AG10803 (cell line): ENCODE measurements around the gene LRP1B.

Experiments
- DNase-seq: peaks from one replicate; pipeline ENCODE4 v3.0.0; 2010; ENCODE audit warnings: low read depth
- H3K4me3 ChIP-seq: 2 replicates; pipeline ENCODE4 v1.5.1; 2011; ENCODE audit warnings: mild to moderate bottlenecking, low read length, control low read depth
- TF ChIP-seq, protein P1 (sequence below): conservative IDR thresholded peaks from 2 replicates; pipeline ENCODE4 v1.5.1; 2011; ENCODE audit warnings: mild to moderate bottlenecking, low read length, control low read depth, inconsistent platforms

The LRP1B gene

DNA sequence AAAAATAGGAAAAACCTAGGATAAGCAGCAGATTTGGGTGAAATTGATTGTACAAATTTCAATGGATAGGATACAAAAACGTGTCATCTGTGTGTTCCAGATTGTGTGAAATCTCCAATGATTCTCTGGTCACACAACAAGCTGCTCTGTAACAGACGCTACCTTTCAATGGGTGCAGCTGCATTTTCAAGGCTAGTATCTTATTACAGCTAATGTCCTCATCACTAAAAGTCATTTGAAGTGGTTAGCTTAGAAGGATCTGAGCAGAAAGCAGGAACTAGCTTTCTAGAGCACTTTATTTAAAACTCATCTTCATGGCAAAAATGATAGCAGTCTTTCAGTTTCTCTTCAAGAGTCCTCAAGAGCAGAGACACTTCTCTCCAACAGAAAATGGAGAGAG, 364.6 kb downstream of the LRP1B start:
- TF ChIP-seq, protein P1, sequence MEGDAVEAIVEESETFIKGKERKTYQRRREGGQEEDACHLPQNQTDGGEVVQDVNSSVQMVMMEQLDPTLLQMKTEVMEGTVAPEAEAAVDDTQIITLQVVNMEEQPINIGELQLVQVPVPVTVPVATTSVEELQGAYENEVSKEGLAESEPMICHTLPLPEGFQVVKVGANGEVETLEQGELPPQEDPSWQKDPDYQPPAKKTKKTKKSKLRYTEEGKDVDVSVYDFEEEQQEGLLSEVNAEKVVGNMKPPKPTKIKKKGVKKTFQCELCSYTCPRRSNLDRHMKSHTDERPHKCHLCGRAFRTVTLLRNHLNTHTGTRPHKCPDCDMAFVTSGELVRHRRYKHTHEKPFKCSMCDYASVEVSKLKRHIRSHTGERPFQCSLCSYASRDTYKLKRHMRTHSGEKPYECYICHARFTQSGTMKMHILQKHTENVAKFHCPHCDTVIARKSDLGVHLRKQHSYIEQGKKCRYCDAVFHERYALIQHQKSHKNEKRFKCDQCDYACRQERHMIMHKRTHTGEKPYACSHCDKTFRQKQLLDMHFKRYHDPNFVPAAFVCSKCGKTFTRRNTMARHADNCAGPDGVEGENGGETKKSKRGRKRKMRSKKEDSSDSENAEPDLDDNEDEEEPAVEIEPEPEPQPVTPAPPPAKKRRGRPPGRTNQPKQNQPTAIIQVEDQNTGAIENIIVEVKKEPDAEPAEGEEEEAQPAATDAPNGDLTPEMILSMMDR = no peak
- H3K4me3 ChIP-seq = no peak overlapping the region
- no peak for DNase-seq

DNA sequence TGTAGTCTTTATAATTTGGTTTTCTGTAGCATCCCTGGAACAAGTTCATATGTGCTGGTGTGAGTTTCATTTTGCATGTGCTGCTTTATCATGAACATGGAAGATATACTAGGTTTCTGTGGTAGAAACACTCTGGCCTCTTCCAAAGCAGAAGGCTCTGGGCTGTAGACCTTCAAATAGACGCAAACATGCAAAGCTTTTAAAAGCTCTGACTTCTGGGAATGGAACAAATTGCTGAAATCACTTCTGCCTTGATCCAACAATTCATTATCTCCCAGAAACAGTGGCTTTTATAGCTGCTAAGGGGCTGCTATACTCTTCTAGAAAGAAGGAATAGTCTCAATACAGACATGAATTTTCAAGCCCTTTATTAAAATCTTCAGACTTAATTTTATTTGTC, 382.2 kb downstream of the LRP1B start:
- DNase-seq = no peak
- TF ChIP-seq, protein P1 = no peak
- no peak overlapping the region for H3K4me3 ChIP-seq

DNA sequence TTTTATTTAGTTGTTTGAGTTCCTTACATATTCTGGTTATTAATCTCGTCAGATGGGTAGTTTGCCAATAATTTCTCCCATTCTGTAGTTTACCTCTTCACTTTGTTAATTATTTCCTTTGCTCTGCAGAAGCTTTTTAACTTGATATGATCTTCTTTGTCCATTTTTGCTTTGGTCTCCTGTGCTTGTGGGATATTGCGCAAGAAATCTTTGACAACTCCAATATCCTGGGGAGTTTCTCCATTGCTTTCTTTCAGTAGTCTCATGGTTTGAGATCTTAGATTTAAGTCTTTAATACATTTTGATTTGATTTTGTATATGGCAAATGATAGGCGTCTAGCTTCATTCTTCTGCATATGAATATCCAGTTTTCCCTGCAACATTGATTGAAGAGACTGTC, 389.2 kb downstream of the LRP1B start:
- no peak for DNase-seq
- H3K4me3 ChIP-seq = no peak overlapping the region
- TF ChIP-seq, protein P1 = no peak

DNA sequence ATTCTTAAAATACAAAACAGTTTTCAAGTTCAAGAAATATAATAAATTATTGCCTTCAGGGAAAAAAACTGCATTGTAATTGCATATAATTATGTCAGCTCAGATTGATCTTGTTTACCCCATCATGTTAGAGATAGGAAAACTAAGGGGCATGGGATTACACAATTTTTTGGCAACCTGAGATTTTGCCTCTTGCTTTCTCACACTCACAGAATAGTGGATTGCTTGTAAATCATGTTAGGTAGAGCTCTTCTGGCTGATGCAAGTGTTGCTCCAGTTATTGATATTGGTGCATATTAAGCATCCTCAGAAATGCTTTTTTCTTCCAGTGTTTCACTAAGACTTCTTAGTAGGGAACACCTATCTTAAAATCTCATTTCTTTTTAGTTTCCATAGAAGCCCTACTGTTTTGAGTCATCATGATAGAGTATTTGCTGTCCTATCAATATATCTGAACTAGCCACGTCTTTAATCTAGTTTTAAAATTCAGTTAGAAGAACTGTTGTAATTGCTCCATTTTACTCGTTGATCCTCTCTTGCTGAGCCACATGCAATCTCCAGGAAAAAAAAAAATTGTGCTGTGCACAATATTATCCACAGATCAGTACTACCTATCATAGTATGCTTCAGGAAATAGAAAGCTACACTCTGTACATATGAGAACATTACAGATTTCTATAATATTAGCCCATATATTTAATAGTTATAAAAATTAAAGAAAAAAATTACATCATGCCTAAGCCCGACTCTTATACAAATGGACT, 393.1 kb downstream of the LRP1B start:
- DNase-seq = no peak
- TF ChIP-seq, protein P1 = no peak
- no peak overlapping the region for H3K4me3 ChIP-seq

DNA sequence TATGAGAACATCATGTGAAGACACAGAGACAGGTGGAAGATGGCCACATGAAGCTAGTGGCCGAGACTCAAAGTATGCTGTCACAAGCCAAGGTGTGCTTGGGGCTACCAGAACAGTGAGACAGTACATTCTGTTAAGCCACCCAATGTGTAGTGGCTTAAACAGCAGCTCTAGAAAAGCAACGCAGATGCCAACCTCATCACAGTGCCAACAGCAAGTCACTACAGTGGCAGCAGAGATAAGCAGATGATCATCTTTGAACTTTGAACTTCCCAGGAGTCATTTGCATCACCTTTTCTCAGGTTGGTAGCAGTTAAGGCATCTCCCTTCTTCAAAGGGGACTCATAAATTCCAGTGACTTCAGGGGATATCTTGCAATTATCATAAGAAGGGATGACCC, 394.4 kb downstream of the LRP1B start:
- no peak for DNase-seq
- TF ChIP-seq, protein P1 = no peak
- no peak overlapping the region for H3K4me3 ChIP-seq

DNA sequence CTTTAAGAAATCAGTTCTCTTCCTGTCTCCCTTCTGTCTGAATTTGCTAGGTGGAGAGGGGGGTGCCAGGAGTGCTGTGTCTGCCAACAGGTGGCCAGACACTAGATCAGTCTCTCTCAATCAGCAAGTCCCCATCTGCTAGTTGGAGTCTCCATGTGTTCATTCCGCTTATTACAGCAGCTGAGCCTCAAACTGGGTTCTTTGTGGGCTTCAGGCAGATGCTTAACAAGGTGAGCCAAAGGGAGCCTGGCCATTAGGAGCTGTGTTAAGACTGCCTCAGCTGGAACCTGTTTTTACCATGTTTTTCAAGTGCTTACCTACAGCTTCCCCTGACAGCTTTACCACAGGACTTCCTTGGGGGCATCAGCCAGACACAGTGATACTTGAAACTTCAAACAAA, 401.9 kb downstream of the LRP1B start:
- TF ChIP-seq, protein P1 = no peak
- H3K4me3 ChIP-seq = no peak overlapping the region
- no peak for DNase-seq

DNA sequence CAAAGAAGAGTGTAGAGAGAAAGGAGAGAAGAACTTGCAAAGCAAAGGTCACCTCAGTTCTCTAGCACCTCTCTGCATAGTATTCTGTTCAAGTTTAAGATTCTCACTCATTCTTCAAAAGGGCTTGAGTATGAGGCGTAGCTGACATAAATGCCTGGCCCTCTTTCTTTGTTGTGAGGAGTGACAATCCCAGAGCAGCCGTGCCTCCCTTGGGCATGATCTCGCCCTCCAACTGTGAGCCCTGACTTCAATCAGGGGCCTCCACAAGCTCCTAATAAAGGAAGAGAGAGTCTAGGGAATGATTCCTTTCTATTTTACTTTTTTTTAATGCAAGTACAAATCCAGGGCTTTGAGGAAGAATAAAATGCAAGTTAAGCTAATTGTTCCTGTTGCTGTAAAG, 402.7 kb downstream of the LRP1B start:
- no peak for DNase-seq
- H3K4me3 ChIP-seq = no peak overlapping the region
- TF ChIP-seq, protein P1 = no peak
